Activated gamma-delta T cell treated with Interleukin-2 at 50 U/mL for 16 hours (primary cell): ENCODE results near the gene OR5AU1.

Experiments
- DNase-seq: peaks from one replicate; pipeline ENCODE4 v3.0.0-alpha.2; 2020

OR5AU1 gene

GRCh38 chr14:21106498-21107282, 49.2 kb downstream of the OR5AU1 start:
- DNase-seq: peak; percentile 78

GRCh38 chr14:21106176-21106497, 49.7 kb downstream of the OR5AU1 start:
- DNase-seq: no peak

- DNase-seq: no peak
Observed at GRCh38 chr14:21105095-21105494, 50.8 kb downstream of the OR5AU1 start.
